ENCODE data around the gene CLEC19A. TPM values are rescaled to one million over a fixed set of nuclear protein-coding genes. Genes with fewer than 3 reads are reported as not detected.

CLEC19A gene
- total RNA-seq = not detected in 2 replicates

DNA sequence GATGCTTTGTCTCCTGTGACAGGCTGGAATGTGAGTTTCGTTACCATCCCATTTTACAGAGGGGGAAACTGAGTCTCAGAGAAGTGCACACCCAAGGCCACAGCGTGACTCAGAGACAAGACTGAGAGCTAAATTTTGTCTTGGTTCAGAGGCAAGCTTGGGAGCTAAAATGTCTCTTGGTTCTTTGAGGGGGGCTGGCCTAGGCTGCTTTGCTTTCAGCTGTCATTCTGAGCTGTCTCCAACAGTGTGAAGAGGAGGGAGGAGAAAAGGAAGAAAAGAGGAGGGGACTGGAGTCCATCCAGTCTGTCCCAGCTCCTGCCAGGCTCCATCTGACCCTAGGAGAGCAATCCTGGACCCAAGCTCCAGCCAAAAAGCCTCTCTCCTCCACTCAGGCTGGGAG is at the start of gene CLEC19A:
Gene CLEC19A (plus strand): TSS at position 301 of the 400 bp plus-strand sequence. CDS start 121 bp downstream, outside the sequence.

Other genes with a start within 250 kb of the CLEC19A start
- gene COQ7, start 218.1 kb upstream of the CLEC19A start, total RNA-seq = 9.0 and 13.5 TPM in 2 replicates
- 27.5 and 37.1 TPM in 2 replicates for gene ITPRIPL2, start 171.8 kb upstream of the CLEC19A start, total RNA-seq
- 1.7 and 6.3 TPM in 2 replicates for gene SYT17, start 117.5 kb upstream of the CLEC19A start, total RNA-seq
- gene TMC5, start 132.2 kb downstream of the CLEC19A start, total RNA-seq = 0.43 TPM in 1 of 2 replicates, not detected in the other
- gene GDE1, start 236.4 kb downstream of the CLEC19A start, total RNA-seq = 67.0 and 124 TPM in 2 replicates
- gene CCP110, start 238.2 kb downstream of the CLEC19A start, total RNA-seq = 2.7 and 6.0 TPM in 2 replicates